Endothelial cell of umbilical vein (primary cell): ENCODE measurements around the gene CCDC57. TPM values are rescaled to one million over a fixed set of nuclear protein-coding genes. Genes with fewer than 3 reads are reported as not detected.
A peak's percentile ranks its signal among the peaks of the same experiment; 100 is the strongest.

ENCODE experiments used
- BruUV-seq: library from RNA; stranded (reverse); fragments of 400-500 nt; replicated peaks from 2 replicates; lab custom pipeline; 2021; lab: Mats Ljungman, UMichigan
- CTCF ChIA-PET: fragments of 300-600, 350-600 bp; sonication (Branson Sonifier 250); formaldehyde crosslinking; loops from one replicate; lab custom pipeline; 2021; ENCODE audit warnings: antibody characterized with exemption, inconsistent platforms; lab: Charles Lee
- POLR2A ChIA-PET: fragments of 300-600, 350-600 bp; sonication (Branson Sonifier 250); formaldehyde crosslinking; loops from one replicate; lab custom pipeline; 2021; ENCODE audit warnings: antibody characterized with exemption, inconsistent platforms; lab: Charles Lee
- DNase-seq: peaks from one replicate; pipeline ENCODE4 v3.0.0-alpha.2; 2011; ENCODE audit warnings: low read depth, low spot score
- FAIRE-seq: peaks from 2 replicates; lab custom pipeline; 2011; peaks lifted over from hg19 to GRCh38; lab: Jason Lieb, UNC
- H2AFZ ChIP-seq: 2 replicates; pipeline ENCODE4 v1.6.0; 2012; ENCODE audit warnings: low read depth, low read length, control low read depth, inconsistent platforms
- H3K27ac ChIP-seq: 2 replicates; pipeline ENCODE4 v1.5.1; 2011; ENCODE audit warnings: low read depth, mild to moderate bottlenecking, control low read depth, low read length, moderate library complexity; ENCODE audit not compliant: insufficient read depth
- H3K27me3 ChIP-seq, 2 experiments: 2 replicates each; pipeline versions ENCODE4 v1.6.0 to v1.6.1; 2011; ENCODE audit warnings: low read length in 2 of 2, mixed read lengths in 1 of 2; ENCODE audit not compliant: control insufficient read depth in 2 of 2, insufficient read depth in 2 of 2
- H3K36me3 ChIP-seq, 2 experiments: 2 replicates in 1 of 2; 3 replicates in 1 of 2; pipeline ENCODE4 v1.5.1; 2011; ENCODE audit warnings: low read length in 2 of 2, mild to moderate bottlenecking in 1 of 2, moderate library complexity in 1 of 2; ENCODE audit not compliant: control insufficient read depth in 2 of 2, insufficient read depth in 2 of 2; ENCODE audit errors: extremely low read depth in 1 of 2
- H3K4me1 ChIP-seq: 3 replicates; pipeline ENCODE4 v1.5.1; 2011; ENCODE audit warnings: mild to moderate bottlenecking, low read length; ENCODE audit not compliant: control insufficient read depth, insufficient read depth; ENCODE audit errors: extremely low read depth
- H3K4me2 ChIP-seq: 2 replicates; pipeline ENCODE4 v1.6.1; 2011; ENCODE audit warnings: low read length, control low read depth, mixed read lengths; ENCODE audit not compliant: insufficient read depth
- H3K4me3 ChIP-seq, 3 experiments: fragments of 200-600 bp in 1 of 3; sonication (generic), shearing (Covaris generic) in 1 of 3; replicated peaks in 1 of 3; 2 replicates each; pipeline ENCODE4 v1.5.1; 2011 to 2016; ENCODE audit warnings: control low read depth in 3 of 3, low read length in 3 of 3, mild to moderate bottlenecking in 2 of 3, inconsistent platforms in 1 of 3, low read depth in 1 of 3, moderate library complexity in 1 of 3; ENCODE audit not compliant: insufficient read depth in 1 of 3
- H3K79me2 ChIP-seq: 2 replicates; pipeline ENCODE4 v1.6.0; 2012; ENCODE audit warnings: low read length, inconsistent platforms; ENCODE audit not compliant: control insufficient read depth, insufficient read depth
- H3K9ac ChIP-seq: replicated peaks from 2 replicates; pipeline ENCODE3; 2011; ENCODE audit warnings: low read length, control low read depth; ENCODE audit not compliant: insufficient read depth; ENCODE audit errors: extremely low read depth
- H3K9me1 ChIP-seq: replicated peaks from 3 replicates; pipeline ENCODE4 v1.6.0; 2011; ENCODE audit warnings: mild to moderate bottlenecking, low read length; ENCODE audit not compliant: control insufficient read depth, insufficient read depth; ENCODE audit errors: extremely low read depth
- H3K9me3 ChIP-seq: replicated peaks from 2 replicates; pipeline ENCODE4 v1.5.1; 2012; ENCODE audit warnings: low read length, inconsistent platforms; ENCODE audit not compliant: control insufficient read depth, insufficient read depth
- H4K20me1 ChIP-seq: replicated peaks from 2 replicates; pipeline ENCODE3; 2011; ENCODE audit warnings: mild to moderate bottlenecking, low read length; ENCODE audit not compliant: control insufficient read depth, insufficient read depth; ENCODE audit errors: extremely low read depth
- MAX ChIP-seq: IDR thresholded peaks from 2 replicates; pipeline ENCODE4 v1.6.1; 2011; ENCODE audit not compliant: insufficient read depth, insufficient read length
- POLR2AphosphoS5 ChIP-seq: IDR thresholded peaks from 2 replicates; pipeline ENCODE4 v1.6.1; 2012; ENCODE audit warnings: low read depth, mild to moderate bottlenecking, control low read depth, low read length, moderate library complexity; ENCODE audit not compliant: insufficient read depth
- dilution Hi-C: fragments of 300-500 bp; cut with MboI; formaldehyde crosslinking; loops from one replicate; pipeline ENCODE4 v1.15.0; 2019; ENCODE audit warnings: low sequenced_read_pairs; ENCODE audit not compliant: extremely low pct_ligation_motif_present
- intact Hi-C: fragments of 100-400 bp; cut with micrococcal nuclease; formaldehyde crosslinking; loops from one replicate; pipeline ENCODE4 v1.10.0; 2022
- microRNA-seq: library from miRNA; unstranded; fragments of <30 nt; microRNA quantifications from one replicate; pipeline ENCODE4 v1.2.0, GENCODE V29; 2021; ENCODE audit warnings: borderline number of aligned reads, borderline replicate concordance
- polyA plus RNA-seq, 4 experiments: library from polyadenylated mRNA; depleted of rRNA in 3 of 4; stranded (reverse) in 3 of 4; unstranded in 1 of 4; fragments of >200 nt; gene quantifications; 2 replicates each; pipeline versions ENCODE4 v1.2.1 to v1.2.3, GENCODE V29; 2011 to 2012; ENCODE audit warnings: missing spikeins in 1 of 4
- total RNA-seq: library from RNA; stranded (reverse); gene quantifications from 2 replicates; pipeline ENCODE4 v1.2.3, GENCODE V29; 2021

The CCDC57 gene
- total and polyA plus RNA-seq, 2 donors (not counting 3 experiments of a cell fraction or from before 2014, with no cell fraction given), result 18.6 to 31.6 TPM

GRCh38 chr17:82051776-82052637, 160.6 kb downstream of the CCDC57 start, which contains the start of the genes GPS1 and RFNG:
GPS1 (plus strand) TSS chr17:82051898; CDS start chr17:82051932, 34 bp downstream.
RFNG (minus strand) TSS chr17:82051811; CDS start chr17:82051766, 45 bp downstream.
- no peaks in the 10 kb centered on the region for H3K27me3 ChIP-seq
- DNase-seq (peak; percentile 33), FAIRE-seq (peak; percentile 63)
- peak within 1 kb of the TSS; percentile 61 for H3K9ac ChIP-seq
- dilution Hi-C loops, result no loop called here
- H3K79me2 ChIP-seq, result peaks cover 11% of the 10 kb centered on the region
- H3K27ac ChIP-seq, result no peak within 1 kb of the TSS
- BruUV-seq, result TSS peak; percentile 18
- peak within 1 kb of the TSS; percentile 65 to 89 (median 76) for H3K4me3 ChIP-seq
- peak within 1 kb of the TSS; percentile 54 for H2AFZ ChIP-seq
- H3K4me1 ChIP-seq, result peaks cover 11% of the 10 kb centered on the region
- H3K4me2 ChIP-seq, result peak within 1 kb of the TSS; percentile 78
- H3K36me3 ChIP-seq, result peaks cover 12 to 31% of the 10 kb centered on the region in 2 experiments
- peak; percentile 44 for TF ChIP-seq POLR2AphosphoS5
- no peak for TF ChIP-seq MAX
- ChIA-PET CTCF (interaction anchor here (1.0 to 3.8 kb wide), 3 partner anchors 14 to 92 kb away, joined by 5 to 19 read pairs (median 18); partner anchors contain the start of genes DCXR and RAC3), POLR2A (no interaction called here)
- H4K20me1 ChIP-seq, result no peaks in the 10 kb centered on the region
- intact Hi-C loops, result loop anchor here (2.0 kb wide), 1 partner anchor 15 kb away; the partner anchor contains the start of gene DCXR
- H3K9me1 ChIP-seq, result no peaks in the 10 kb centered on the region
- H3K9me3 ChIP-seq, result no peaks in the 10 kb centered on the region

Small RNAs within 50 kb of the gene (microRNA-seq; reads per million reads assigned to microRNA genes)
- gene MIR6787, result not detected

Other genes starting within 250 kb of the CCDC57 start
- 30.9 and 36.5 TPM in 2 replicates for gene ASPSCR1, start 235.2 kb downstream of the CCDC57 start, total RNA-seq
- 24.8 and 30.4 TPM in 2 replicates for gene ASPSCR1, start 235.2 kb downstream of the CCDC57 start, polyA plus RNA-seq
- gene CENPX, start 190.0 kb downstream of the CCDC57 start, total RNA-seq, result 56.2 and 68.0 TPM in 2 replicates
- gene CENPX, start 190.0 kb downstream of the CCDC57 start, polyA plus RNA-seq, result 67.2 and 67.6 TPM in 2 replicates
- gene LRRC45, start 189.5 kb downstream of the CCDC57 start, total RNA-seq, result 18.6 and 22.9 TPM in 2 replicates
- gene LRRC45, start 189.5 kb downstream of the CCDC57 start, polyA plus RNA-seq, result 7.6 and 8.1 TPM in 2 replicates
- gene RAC3, start 181.2 kb downstream of the CCDC57 start, total RNA-seq, result 34.1 and 35.4 TPM in 2 replicates
- gene RAC3, start 181.2 kb downstream of the CCDC57 start, polyA plus RNA-seq, result 56.0 and 91.1 TPM in 2 replicates
- 75.2 and 93.0 TPM in 2 replicates for gene DCXR, start 175.1 kb downstream of the CCDC57 start, total RNA-seq
- gene DCXR, start 175.1 kb downstream of the CCDC57 start, polyA plus RNA-seq, result 178 and 241 TPM in 2 replicates
- gene RFNG, start 161.0 kb downstream of the CCDC57 start, total RNA-seq, result 33.7 and 36.9 TPM in 2 replicates
- 40.0 and 59.2 TPM in 2 replicates for gene RFNG, start 161.0 kb downstream of the CCDC57 start, polyA plus RNA-seq
- gene GPS1, start 160.9 kb downstream of the CCDC57 start, total RNA-seq, result 96.6 and 116 TPM in 2 replicates
- gene GPS1, start 160.9 kb downstream of the CCDC57 start, polyA plus RNA-seq, result 178 and 235 TPM in 2 replicates
- 90.3 and 92.9 TPM in 2 replicates for gene DUS1L, start 147.0 kb downstream of the CCDC57 start, total RNA-seq
- 60.1 and 63.1 TPM in 2 replicates for gene DUS1L, start 147.0 kb downstream of the CCDC57 start, polyA plus RNA-seq
- gene FASN, start 114.6 kb downstream of the CCDC57 start, total RNA-seq, result 351 and 360 TPM in 2 replicates
- 101 and 130 TPM in 2 replicates for gene FASN, start 114.6 kb downstream of the CCDC57 start, polyA plus RNA-seq
- gene SLC16A3, start 16.2 kb upstream of the CCDC57 start, total RNA-seq, result 171 and 229 TPM in 2 replicates
- gene SLC16A3, start 16.2 kb upstream of the CCDC57 start, polyA plus RNA-seq, result 95.9 and 140 TPM in 2 replicates
- gene CSNK1D, start 60.9 kb upstream of the CCDC57 start, total RNA-seq, result 143 and 155 TPM in 2 replicates
- 123 and 127 TPM in 2 replicates for gene CSNK1D, start 60.9 kb upstream of the CCDC57 start, polyA plus RNA-seq
- not detected in 2 replicates for gene CD7, start 104.8 kb upstream of the CCDC57 start, total RNA-seq
- not detected in 2 replicates for gene CD7, start 104.8 kb upstream of the CCDC57 start, polyA plus RNA-seq
- gene SECTM1, start 120.9 kb upstream of the CCDC57 start, total RNA-seq, result 0.46 and 1.9 TPM in 2 replicates
- gene SECTM1, start 120.9 kb upstream of the CCDC57 start, polyA plus RNA-seq, result 1.3 and 2.3 TPM in 2 replicates
- gene TEX19, start 146.4 kb upstream of the CCDC57 start, total RNA-seq, result not detected in 2 replicates
- gene TEX19, start 146.4 kb upstream of the CCDC57 start, polyA plus RNA-seq, result 0.05 and 0.06 TPM in 2 replicates
- not detected in 2 replicates for gene UTS2R, start 158.9 kb upstream of the CCDC57 start, total RNA-seq
- not detected in 2 replicates for gene UTS2R, start 158.9 kb upstream of the CCDC57 start, polyA plus RNA-seq
- gene HEXD, start 205.5 kb upstream of the CCDC57 start, total RNA-seq, result 12.8 and 12.9 TPM in 2 replicates
- 18.6 and 23.4 TPM in 2 replicates for gene HEXD, start 205.5 kb upstream of the CCDC57 start, polyA plus RNA-seq
- 34.8 and 37.1 TPM in 2 replicates for gene OGFOD3, start 205.7 kb upstream of the CCDC57 start, total RNA-seq
- 31.7 and 34.7 TPM in 2 replicates for gene OGFOD3, start 205.7 kb upstream of the CCDC57 start, polyA plus RNA-seq
- 60.6 and 71.8 TPM in 2 replicates for gene CYBC1, start 237.9 kb upstream of the CCDC57 start, total RNA-seq
- 81.5 and 99.2 TPM in 2 replicates for gene CYBC1, start 237.9 kb upstream of the CCDC57 start, polyA plus RNA-seq
- 83.4 and 85.6 TPM in 2 replicates for gene NARF, start 245.9 kb upstream of the CCDC57 start, total RNA-seq
- 128 and 158 TPM in 2 replicates for gene NARF, start 245.9 kb upstream of the CCDC57 start, polyA plus RNA-seq